Neural progenitor cell (in vitro differentiated cells): Measurements from ENCODE around the gene LIF. TPM values are rescaled to one million over a fixed set of nuclear protein-coding genes. Genes with fewer than 3 reads are reported as not detected.

Source experiments
- DNase-seq: peaks from one replicate; pipeline ENCODE4 v3.0.0-alpha.2; 2016; ENCODE audit warnings: low spot score
- H2AFZ ChIP-seq: fragments of 200-600 bp; sonication (generic); replicated peaks from 2 replicates; pipeline ENCODE4 v1.6.1; 2016; ENCODE audit warnings: antibody characterized with exemption
- H3F3A ChIP-seq: fragments of 200-600 bp; sonication (generic); 2 replicates; pipeline ENCODE4 v1.6.1; 2016; ENCODE audit warnings: antibody characterized with exemption, low read depth
- H3K27ac ChIP-seq: fragments of 200-600 bp; sonication (generic); 2 replicates; pipeline ENCODE4 v1.5.1; 2016; ENCODE audit warnings: mild to moderate bottlenecking
- H3K27me3 ChIP-seq: fragments of 200-600 bp; sonication (generic); 2 replicates; pipeline ENCODE4 v1.6.1; 2016; ENCODE audit warnings: mild to moderate bottlenecking, moderate library complexity
- H3K36me3 ChIP-seq: fragments of 200-600 bp; sonication (generic); 2 replicates; pipeline ENCODE4 v1.5.1; 2016
- H3K4me1 ChIP-seq: fragments of 200-600 bp; sonication (generic); 2 replicates; pipeline ENCODE4 v1.6.1; 2016; ENCODE audit warnings: mixed run types
- H3K4me2 ChIP-seq: fragments of 200-600 bp; sonication (generic); 2 replicates; pipeline ENCODE4 v1.6.1; 2016
- H3K4me3 ChIP-seq: fragments of 200-600 bp; sonication (generic); 2 replicates; pipeline ENCODE4 v1.5.1; 2016
- H3K79me2 ChIP-seq: fragments of 200-600 bp; sonication (generic); 2 replicates; pipeline ENCODE4 v1.6.1; 2016; ENCODE audit warnings: low read depth
- H3K9ac ChIP-seq: fragments of 200-600 bp; sonication (generic); 2 replicates; pipeline ENCODE4 v1.6.1; 2016
- H3K9me3 ChIP-seq: fragments of 200-600 bp; sonication (generic); 2 replicates; pipeline ENCODE4 v1.5.1; 2016; ENCODE audit warnings: low read depth
- H4K20me1 ChIP-seq: fragments of 200-600 bp; sonication (generic); 2 replicates; pipeline ENCODE4 v1.6.1; 2016; ENCODE audit warnings: low read depth
- H3K27ac Mint-ChIP-seq: 3 replicates; pipeline ENCODE4 v1.8.0; 2021; ENCODE audit warnings: mixed read lengths
- H3K27me3 Mint-ChIP-seq: 2 replicates; pipeline ENCODE4 v1.8.0; 2022; ENCODE audit warnings: low read depth, mild to moderate bottlenecking, inconsistent platforms, moderate library complexity, mixed read lengths; ENCODE audit not compliant: insufficient read depth
- H3K36me3 Mint-ChIP-seq: 3 replicates; pipeline ENCODE4 v1.8.0; 2021; ENCODE audit warnings: mixed read lengths
- H3K4me1 Mint-ChIP-seq: 3 replicates; pipeline ENCODE4 v1.8.0; 2021; ENCODE audit warnings: mixed read lengths
- H3K4me3 Mint-ChIP-seq: 3 replicates; pipeline ENCODE4 v1.8.0; 2021; ENCODE audit warnings: mild to moderate bottlenecking, moderate library complexity, mixed read lengths
- H3K9me3 Mint-ChIP-seq: 3 replicates; pipeline ENCODE4 v1.8.0; 2020; ENCODE audit warnings: mixed read lengths
- CTCF ChIP-seq: fragments of 200-600 bp; sonication (generic); IDR thresholded peaks from 2 replicates; pipeline ENCODE4 v1.5.1; 2017; ENCODE audit warnings: antibody characterized with exemption, mild to moderate bottlenecking
- EZH2 ChIP-seq: fragments of 200-600 bp; sonication (generic); IDR thresholded peaks from 2 replicates; pipeline ENCODE4 v1.6.1; 2017; ENCODE audit warnings: antibody characterized with exemption, mild to moderate bottlenecking, moderate library complexity
- EZH2phosphoT487 ChIP-seq: fragments of 200-600 bp; sonication (generic); IDR thresholded peaks from 2 replicates; pipeline ENCODE4 v1.6.1; 2017; ENCODE audit warnings: antibody characterized with exemption
- total RNA-seq: library from RNA; depleted of rRNA; stranded (reverse); fragments of >200 nt; gene quantifications from 2 replicates; pipeline ENCODE4 v1.2.3, GENCODE V29; 2015; ENCODE audit warnings: low replicate concordance

The LIF gene
- total RNA-seq, 1 donor from 2014 or later: 0.21 TPM

GRCh38 chr22:30193031-30193775 is 53.4 kb downstream of the LIF start:
- H3K9me3 Mint-ChIP-seq: no peaks in the 10 kb centered on the region
- H4K20me1 ChIP-seq: no peaks in the 10 kb centered on the region
- H3K9ac ChIP-seq: no peak overlapping the region
- H3K4me2 ChIP-seq: no peak overlapping the region
- H3K4me3 ChIP-seq: no peak overlapping the region
- TF ChIP-seq EZH2phosphoT487: no peak
- TF ChIP-seq CTCF: no peak
- TF ChIP-seq EZH2: no peak
- no peaks in the 10 kb centered on the region for H3K36me3 ChIP-seq
- H3F3A ChIP-seq: peaks cover 9% of the 10 kb centered on the region
- no peak for DNase-seq
- no peak overlapping the region for H3K27ac Mint-ChIP-seq
- no peak overlapping the region for H3K4me3 Mint-ChIP-seq
- no peaks in the 10 kb centered on the region for H3K36me3 Mint-ChIP-seq
- no peaks in the 10 kb centered on the region for H3K27me3 ChIP-seq
- no peak overlapping the region for H2AFZ ChIP-seq
- H3K27me3 Mint-ChIP-seq: no peaks in the 10 kb centered on the region
- peaks cover 20% of the 10 kb centered on the region for H3K4me1 Mint-ChIP-seq
- no peaks in the 10 kb centered on the region for H3K79me2 ChIP-seq
- H3K9me3 ChIP-seq: no peaks in the 10 kb centered on the region
- H3K27ac ChIP-seq: no peak overlapping the region
- no peaks in the 10 kb centered on the region for H3K4me1 ChIP-seq

- H3K4me1 Mint-ChIP-seq: peaks cover 20% of the 10 kb centered on the region
- no peaks in the 10 kb centered on the region for H3K9me3 Mint-ChIP-seq
- H3K27ac ChIP-seq: no peak overlapping the region
- H3K4me3 Mint-ChIP-seq: no peak overlapping the region
- TF ChIP-seq EZH2 (no peak), CTCF (no peak), EZH2phosphoT487 (no peak)
- DNase-seq: no peak
- no peak overlapping the region for H3K4me2 ChIP-seq
- H3K27ac Mint-ChIP-seq: no peak overlapping the region
- no peak overlapping the region for H3K9ac ChIP-seq
- no peak overlapping the region for H2AFZ ChIP-seq
- no peaks in the 10 kb centered on the region for H3K27me3 Mint-ChIP-seq
- no peaks in the 10 kb centered on the region for H3K27me3 ChIP-seq
- H3K36me3 Mint-ChIP-seq: no peaks in the 10 kb centered on the region
- no peaks in the 10 kb centered on the region for H3K4me1 ChIP-seq
- H3K4me3 ChIP-seq: no peak overlapping the region
- no peaks in the 10 kb centered on the region for H4K20me1 ChIP-seq
- no peaks in the 10 kb centered on the region for H3K36me3 ChIP-seq
- H3F3A ChIP-seq: peaks cover 9% of the 10 kb centered on the region
- H3K79me2 ChIP-seq: no peaks in the 10 kb centered on the region
- no peaks in the 10 kb centered on the region for H3K9me3 ChIP-seq
Measured at GRCh38 chr22:30192427-30192826, 54.1 kb downstream of the LIF start.

DNA sequence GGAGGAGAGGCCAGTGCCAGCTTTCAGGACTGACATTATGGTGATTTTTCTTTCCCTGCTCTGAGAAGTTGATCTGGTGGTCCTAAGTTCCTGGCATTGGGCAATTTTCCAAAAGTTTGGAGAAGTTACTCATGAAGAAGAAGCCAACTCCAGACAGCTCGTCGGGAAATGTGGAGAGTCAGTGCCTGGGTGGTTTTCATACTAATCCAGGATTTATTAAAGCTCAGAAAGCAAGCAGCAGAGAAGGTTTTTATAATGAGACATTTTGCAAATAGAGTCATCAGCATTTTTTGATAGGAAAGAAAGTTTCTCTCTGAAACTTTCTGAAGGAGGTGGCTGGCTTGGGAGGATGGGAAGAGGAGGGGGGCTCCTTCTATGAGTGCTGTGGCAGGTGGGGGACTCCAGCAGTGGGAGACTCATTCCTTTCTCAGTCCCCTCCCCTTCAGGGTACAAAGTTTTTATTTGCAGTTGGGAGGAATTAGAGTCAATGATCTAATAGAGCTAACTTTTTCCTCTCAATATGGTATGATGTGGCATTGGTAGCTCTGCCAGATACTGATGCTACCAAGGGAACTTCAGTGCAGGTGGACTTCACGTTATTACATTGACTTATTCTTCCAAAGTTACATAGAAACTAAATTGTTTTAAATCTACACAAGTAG is 55.4 kb downstream of the LIF start:
- Histone ChIP-seq H3K4me1 (no peaks in the 10 kb centered on the region), H3K4me3 (no peak overlapping the region), H3K27me3 (no peaks in the 10 kb centered on the region), H4K20me1 (no peaks in the 10 kb centered on the region), H3K9me3 (no peaks in the 10 kb centered on the region), H3K36me3 (no peaks in the 10 kb centered on the region), H3K9ac (no peak overlapping the region), H2AFZ (no peak overlapping the region), H3F3A (no peaks in the 10 kb centered on the region), H3K27ac (no peak overlapping the region), H3K79me2 (no peaks in the 10 kb centered on the region), H3K4me2 (no peak overlapping the region)
- TF ChIP-seq EZH2: no peak
- no peak for TF ChIP-seq CTCF
- TF ChIP-seq EZH2phosphoT487: no peak
- Mint-ChIP-seq H3K9me3 (no peaks in the 10 kb centered on the region), H3K27ac (no peak overlapping the region), H3K36me3 (no peaks in the 10 kb centered on the region), H3K4me3 (no peak overlapping the region), H3K27me3 (no peaks in the 10 kb centered on the region), H3K4me1 (peaks cover 10% of the 10 kb centered on the region)
- DNase-seq: no peak
